ENCODE results near the gene SPATS1.
"Not testable (repeated sequence)": the region's sequence is repeated elsewhere in the genome, so short reads cannot be mapped to it uniquely, and the experiment has no call there.

Gene SPATS1

DNA sequence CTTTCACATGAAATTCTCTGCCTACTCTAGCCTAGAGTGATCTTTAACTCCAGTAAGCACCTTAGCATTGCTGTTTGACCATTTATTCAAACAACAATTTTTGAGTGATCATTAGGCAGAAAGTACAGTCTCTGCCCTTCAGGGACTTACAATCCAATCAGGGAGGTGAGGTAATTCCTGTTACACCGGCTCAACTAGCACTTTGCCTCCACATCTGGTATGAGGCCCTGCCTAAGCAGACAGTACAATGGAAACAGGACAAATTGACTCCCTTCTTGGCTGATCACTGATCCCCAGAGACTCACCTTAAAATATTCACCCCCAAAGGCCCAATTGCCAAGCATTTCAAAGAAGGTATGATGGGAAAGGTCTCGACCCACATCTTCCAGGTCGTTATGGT lies 30.7 kb upstream of the SPATS1 start:
- DNase-seq: no peak

DNA sequence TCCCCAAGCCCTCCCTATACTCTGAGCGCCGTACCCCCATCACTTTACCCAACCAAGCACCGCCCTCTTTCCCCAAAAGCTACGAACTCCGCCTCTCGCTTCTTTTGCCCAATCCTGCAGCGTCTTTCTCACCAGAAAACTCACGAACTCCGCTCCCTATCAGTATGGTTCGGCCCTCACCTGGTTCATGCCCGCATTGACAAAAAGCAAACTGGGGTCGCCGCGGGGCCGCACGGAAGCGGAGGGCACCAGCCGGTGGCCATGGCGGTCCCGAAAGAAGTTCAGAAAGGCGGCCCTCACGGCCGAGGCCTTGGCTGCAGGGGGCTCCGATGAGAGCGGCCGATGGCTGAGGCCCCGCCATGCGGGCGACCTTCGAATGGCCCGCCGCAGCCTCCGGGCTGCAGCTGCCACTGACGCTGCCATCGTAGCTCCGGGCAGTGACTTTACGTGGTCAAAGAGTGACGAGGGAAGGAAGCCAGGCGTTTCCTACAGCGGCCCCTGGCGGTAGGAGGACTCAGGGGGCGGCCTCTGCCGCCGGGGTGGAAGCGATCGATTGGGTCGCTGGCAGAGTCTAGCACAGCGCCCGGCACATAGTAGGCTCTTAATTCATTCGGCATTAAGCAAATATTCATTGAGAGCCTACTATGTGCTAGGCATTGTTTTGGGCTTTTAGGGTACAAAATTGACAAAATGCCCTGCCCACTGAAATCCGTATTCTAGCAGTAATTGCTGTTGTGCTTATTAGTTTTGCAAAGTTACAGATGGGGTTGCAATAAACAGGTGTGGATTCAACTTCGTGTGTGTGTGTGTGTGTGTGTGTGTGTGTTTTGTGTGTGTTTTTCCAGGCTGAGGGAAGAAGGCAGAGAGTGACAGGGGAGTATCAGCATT lies 29.3 kb upstream of the SPATS1 start, which contains the start of gene AARS2:
AARS2 (minus strand) TSS at position 447 of the 888 bp plus-strand sequence; CDS start at position 423, 24 bp downstream.
- peak; percentile 65 to 85 for DNase-seq

DNA sequence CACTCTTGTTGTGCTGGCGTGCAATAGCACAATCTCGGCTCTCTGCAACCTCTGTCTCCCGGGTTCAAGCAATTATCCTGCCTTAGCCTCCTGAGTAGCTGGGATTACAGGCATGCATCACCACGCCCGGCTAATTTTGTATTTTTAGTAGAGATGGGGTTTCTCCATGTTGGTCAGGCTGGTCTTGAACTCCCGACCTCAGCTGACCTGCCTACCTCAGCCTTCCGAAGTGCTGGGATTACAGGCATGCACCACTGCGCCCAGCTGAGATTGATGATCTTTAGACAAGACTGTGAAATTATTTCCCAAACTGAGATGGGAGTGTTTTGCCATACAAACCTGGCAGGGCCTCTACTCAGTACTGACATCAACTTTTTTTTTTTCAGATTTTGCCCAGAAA lies 27.8 kb upstream of the SPATS1 start:
- DNase-seq: not testable (repeated sequence)

DNA sequence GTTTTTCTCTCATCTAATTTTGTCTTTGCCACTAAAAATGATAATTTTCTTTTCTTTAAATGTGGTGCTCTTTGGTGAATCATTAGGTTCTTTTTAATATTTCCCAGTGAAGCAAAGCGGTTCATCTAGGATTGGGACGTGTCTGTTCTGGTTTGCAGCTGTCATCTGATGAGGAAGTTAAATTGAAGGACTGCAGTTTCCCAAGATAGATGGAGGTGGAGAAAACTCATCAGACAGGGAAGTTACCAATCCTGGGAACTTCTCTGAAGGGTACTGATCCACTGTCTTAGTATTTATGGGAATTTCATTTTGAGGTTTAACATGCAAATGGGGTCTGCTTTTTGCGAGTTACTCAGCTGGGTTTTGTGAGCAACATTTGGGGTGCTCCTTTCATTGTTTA lies 26.9 kb upstream of the SPATS1 start:
- DNase-seq: no peak

DNA sequence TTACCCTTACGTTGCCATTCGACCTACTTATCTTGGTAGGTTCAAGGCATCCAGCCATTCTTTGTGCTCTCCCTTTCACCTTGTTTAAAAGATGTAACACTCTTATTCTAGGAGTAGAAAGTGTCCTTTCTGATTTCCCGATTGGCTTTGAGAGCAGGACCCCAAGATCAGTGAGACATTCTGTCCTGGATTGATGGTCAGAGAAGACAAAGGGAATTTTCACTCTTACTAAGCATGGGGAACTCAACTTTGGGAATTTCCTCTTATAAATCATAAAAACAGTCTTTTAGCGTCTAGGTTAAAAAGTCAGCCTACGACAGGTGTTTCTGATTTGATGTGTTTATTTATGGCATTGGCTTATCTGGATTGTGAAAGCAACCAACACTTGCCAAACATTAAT lies 26.5 kb upstream of the SPATS1 start:
- DNase-seq: no peak

DNA sequence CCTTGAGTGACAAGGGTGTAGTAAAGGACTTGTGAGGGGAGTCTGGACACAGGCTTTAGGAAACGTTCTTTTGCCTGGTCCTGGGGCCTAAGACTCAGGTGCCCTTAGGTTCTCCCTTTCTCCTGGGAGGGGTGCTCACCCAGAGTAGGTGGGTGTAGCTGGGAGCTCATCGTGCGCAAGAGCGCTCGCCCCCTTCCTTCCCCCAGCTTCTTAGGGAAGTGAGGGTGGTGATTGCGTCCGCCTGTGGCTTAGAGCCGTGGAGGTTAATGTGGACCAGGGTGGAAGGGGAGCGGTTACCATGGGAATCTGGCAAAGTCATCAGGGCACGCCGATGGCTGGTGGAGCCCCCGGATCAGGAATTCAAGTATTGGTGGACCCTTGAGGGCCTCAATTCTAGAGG lies 26.0 kb upstream of the SPATS1 start:
- no peak for DNase-seq

DNA sequence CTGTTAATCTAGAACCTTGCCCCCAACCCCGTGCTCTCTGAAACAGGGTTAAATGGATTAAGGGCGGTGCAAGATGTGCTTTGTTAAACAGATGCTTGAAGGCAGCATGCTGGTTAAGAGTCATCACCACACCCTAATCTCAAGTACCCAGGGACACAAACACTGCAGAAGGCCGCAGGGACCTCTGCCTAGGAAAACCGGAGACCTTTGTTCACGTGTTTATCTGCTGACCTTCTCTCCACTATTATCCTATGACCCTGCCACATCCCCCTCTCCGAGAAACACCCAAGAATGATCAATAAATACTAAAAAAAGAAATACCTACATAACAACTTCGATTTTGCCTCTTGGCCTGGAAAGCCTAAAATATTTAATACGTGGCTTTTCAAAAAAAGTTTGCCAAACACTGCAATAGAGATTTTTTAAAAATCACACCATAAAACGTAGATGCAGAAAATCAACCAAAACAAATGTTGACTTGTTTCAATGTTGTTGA lies 25.3 kb upstream of the SPATS1 start:
- DNase-seq: not testable (repeated sequence)

DNA sequence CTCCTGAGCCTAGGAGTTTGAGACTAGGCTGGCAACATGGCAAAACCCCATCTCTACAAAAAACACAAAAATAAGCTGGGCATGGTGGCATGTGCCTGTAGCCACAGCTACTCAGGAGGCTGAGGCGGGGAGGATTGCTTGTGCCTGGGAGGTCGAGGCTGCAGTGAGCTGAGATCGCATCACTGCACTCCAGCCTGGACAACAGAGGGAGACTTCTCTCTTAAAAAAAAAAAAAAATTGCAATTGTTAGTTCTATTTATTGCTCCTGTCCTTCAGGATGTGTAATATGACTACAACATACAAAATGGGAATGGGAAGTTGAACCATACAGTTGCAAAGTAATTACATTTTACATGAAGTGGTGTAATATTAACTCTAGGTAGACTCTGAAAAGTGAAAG lies 21.2 kb upstream of the SPATS1 start:
- no peak for DNase-seq

DNA sequence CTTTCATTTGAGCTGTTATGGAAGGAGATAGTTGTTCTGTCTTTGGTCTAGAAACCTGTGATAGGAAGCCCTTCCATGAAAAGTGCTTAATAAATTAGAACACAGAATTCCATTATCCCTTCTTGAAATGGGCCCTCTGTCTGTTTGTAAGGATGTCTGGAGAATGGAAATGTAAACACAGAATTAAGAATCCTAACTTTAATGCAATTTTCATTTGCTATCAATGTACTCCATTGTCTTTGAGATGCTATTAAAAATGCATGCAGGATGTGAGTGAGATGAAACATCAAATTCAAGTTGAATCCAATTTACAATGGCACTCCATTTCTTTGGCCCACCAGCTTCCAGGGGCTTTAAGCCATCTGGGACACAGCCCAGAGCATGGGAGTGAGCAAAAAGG lies 15.4 kb upstream of the SPATS1 start:
- DNase-seq: no peak

DNA sequence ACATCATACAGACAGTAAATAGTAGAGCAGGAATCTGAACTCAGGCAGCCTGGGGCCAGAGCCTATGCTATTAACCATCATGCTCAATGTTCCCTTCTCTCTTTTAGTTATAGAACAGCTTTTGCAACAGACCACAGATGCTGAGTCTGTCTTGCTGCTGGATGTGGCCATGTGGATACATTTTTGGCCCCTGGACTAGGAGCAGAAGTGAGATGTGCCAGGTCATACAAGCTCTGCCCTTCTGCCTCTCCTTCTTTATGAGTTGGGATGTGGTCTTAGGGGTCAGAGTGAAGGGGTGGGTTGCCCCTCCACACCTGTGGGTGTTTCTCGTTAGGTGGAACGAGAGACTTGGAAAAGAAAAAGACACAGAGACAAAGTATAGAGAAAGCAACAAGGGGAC lies 14.7 kb upstream of the SPATS1 start:
- DNase-seq: no peak

DNA sequence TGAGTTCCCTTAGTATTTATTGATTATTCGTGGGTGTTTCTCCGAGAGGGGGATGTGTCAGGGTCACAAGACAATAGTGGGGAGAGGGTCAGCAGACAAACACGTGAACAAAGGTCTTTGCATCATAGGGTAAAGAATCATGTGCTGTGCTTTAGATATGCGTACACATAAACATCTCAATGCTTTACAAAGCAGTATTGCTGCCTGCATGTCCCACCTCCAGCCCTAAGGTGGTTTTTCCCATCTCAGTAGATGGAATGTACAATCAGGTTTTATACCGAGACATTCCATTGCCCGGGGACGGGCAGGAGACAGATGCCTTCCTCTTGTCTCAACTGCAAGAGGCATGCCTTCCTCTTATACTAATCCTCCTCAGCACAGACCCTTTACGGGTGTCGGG lies 14.2 kb upstream of the SPATS1 start:
- DNase-seq: not testable (repeated sequence)

DNA sequence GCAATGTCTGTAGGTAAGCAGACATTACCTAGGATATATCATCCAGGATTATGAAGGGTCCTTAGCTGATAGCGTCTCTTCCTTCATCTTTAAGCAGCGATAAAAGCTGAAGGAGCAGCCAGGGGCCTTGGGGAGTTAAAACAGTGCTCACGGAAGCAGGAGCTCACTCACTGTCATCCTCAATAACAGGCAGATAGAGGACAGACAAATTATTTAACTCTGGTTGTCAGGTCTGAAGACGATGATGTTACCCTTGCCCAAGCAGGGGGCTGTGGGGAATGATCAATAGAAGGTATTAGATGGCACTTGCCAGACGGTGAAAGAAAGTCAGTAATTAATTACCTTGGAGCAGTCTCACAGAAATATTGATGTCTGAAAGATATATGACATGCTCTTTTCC lies 12.6 kb upstream of the SPATS1 start:
- no peak for DNase-seq

DNA sequence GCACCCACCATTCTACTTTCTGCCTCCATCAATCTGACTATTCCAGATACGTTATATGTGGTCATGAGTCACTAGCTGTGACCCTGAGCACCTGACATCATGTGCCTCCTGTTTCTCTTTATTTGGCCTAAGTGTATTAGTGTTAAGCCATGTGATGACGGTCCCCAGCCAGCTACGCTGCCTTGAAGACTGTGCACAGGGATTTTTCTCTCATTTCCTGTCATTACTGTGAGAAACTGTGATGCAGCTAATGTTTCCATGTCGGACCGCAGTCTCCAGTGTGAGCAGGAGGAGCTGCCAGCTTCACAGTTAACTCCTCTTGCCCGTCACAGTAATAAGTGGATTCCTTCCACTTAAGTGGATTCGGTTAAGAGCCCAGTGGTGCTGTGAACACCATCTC lies 9.9 kb upstream of the SPATS1 start:
- DNase-seq: no peak

DNA sequence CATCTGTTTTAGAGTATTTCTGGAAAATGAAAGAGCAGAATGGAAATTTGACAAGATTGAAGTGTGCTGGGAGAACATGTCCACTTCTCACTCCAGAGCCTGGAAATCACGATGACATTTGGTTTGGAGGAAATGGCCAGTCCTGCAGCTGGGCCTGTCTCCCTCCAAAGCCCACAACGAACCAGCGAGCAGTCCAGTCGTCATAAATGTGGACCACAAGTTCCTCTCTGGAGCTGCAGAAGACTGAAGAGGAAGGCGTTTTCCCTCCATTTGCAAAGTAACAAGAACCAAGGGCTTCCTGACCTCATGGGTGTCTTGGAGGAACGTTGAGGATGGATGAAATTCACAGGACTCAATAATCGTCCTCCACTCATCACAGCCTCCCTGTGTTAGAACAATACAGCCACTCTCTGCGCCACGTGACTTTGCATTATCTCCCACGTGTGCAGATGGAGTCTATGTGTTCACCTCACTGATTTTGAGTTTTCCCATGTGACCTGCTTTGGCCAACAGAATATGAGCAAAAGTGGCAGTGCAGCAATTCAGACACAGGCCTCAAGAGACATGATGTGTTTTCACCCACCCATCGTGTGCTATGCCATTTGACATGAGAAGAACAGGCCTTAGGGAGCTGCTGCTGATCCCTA lies 9.1 kb upstream of the SPATS1 start:
- DNase-seq: no peak

DNA sequence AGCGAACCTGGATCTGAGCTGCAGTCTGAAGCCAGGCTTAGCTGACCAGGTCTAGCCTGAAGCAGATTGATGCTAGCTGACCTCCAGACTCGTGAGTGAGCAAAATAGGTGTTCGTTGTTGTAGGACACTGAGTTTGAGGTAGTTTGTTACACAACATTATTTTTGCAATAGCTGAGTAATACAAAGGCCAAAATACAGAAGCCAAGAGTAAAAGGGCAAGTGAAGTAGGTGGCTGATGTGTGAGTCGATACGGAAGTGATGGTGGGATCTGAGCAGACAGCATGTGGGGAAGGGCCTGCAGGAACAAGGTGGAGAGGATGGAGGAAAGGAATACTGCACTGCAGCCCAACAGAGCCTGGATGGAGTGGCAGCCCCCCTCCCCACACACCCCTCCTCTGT lies 8.5 kb upstream of the SPATS1 start:
- DNase-seq: no peak

DNA sequence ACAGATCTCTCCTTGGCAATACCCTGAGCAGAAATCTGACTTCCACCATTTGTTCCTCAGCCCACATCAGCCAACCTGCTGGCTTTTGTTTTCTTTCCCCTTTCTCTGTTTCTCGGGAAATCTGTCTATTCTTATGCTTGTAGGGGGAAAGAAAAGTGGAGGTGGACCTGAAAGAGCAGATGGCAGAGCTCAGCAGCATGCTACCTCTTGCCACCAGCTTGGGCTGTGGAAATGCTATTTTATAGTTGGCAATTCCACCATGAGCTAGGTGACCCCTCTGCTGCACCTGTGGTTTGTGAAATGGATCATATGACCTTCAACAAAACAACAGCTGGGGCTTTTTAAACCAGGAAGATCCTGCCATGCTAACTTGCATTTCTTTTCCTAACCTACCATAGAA lies 6.8 kb upstream of the SPATS1 start:
- no peak for DNase-seq

DNA sequence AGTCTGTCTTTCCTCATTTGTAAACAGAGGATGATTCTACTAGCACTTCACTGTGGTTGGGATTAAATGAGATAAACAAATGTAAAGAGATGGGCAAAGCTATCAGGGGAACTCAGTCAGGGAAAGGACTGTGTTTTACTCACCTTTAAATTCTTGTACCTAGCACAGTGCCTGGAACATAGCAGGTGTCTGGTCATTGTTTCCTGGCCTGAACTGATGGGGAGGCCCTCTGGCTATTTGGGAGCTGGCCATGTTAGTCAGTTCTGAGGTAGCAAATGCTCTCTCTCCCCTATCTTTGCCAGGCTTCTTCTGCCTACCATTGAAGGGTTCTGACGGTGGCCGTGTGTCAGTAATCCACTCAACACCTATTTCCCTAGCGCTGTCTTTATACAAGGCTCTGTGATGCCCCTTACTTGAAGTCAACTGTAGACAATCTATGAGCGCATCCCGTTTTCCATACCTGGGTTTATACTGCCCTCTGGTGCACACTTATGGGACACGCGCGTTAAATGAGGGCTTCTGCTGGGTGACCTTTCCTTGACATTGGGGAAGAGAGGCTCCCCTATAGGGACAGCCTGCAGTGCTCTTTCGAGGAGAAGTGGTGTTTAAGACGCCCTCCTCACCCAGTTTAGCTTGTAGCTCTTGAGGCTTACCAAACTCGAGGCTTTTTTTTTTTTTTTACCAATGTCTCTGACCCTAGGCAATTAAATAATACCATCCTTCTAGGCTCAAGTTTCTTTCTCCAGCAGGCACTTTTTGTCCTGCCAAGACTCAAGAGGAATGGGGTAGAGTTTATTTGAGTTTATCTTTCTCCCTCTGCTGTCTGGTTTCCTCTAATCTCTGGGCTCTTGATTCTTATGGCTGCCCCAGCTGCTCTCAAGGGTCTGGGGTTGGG lies 4.0 kb upstream of the SPATS1 start:
- DNase-seq: peak in 1 of 2 experiments; percentile 58

DNA sequence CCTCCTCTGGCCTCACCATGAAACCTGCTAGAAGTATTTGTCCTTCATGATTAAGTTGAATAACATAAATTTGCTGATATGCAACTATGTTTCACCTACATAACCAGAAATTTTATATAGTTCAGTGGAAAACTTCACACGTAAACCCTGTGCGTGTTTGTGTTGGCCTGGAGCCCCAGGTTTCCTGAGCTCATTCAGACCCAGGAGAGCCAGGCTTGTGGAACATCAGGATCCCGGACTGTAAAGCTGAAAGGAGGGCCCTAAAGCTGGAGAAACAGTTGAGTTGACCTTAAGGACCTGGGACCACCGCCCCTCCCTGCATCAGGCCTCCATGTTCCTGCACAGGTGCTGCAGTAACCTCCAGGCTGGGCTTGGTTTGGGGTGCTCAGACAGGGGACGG lies 3.1 kb upstream of the SPATS1 start:
- DNase-seq: no peak

DNA sequence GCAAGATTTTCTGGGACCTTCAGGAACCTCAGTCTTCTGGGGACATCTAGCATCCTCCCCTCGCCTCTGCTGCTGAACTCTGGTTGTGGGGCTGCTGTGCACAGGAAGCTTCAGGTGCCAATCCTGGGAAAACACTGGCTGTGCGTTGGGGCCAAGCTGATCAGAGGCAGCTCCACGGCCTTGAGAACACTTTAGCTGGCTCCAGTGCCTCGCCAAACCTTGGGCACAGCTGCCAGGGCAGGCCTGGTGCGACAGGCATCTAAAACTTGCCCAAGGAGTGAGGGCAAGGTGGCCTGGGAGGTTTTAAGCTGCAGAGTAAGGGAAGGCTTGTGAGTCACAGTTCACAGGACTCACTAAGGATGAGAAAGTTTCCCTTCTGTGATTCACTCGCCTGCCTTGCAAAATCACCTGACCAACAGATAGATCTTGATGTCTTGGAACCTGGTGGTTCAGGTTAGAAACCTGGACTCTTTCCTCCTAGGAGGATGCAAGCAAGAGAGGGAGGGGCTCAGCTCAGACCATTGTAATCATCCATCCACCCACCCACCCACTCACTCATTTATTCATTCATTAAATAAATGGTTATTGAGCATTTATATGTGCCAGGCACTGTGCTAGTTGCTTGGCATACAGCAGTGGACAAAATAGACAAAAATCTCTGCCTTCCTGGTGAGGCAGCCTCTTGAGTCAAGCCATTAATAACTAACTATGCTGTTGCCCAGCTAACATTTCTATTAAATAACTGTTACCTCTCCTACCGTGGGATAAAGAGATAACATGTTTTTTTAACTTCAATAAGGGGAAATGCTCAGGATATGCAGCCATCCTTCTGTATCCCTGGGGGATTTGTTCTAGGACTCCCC lies 2.5 kb upstream of the SPATS1 start:
- no peak for DNase-seq

DNA sequence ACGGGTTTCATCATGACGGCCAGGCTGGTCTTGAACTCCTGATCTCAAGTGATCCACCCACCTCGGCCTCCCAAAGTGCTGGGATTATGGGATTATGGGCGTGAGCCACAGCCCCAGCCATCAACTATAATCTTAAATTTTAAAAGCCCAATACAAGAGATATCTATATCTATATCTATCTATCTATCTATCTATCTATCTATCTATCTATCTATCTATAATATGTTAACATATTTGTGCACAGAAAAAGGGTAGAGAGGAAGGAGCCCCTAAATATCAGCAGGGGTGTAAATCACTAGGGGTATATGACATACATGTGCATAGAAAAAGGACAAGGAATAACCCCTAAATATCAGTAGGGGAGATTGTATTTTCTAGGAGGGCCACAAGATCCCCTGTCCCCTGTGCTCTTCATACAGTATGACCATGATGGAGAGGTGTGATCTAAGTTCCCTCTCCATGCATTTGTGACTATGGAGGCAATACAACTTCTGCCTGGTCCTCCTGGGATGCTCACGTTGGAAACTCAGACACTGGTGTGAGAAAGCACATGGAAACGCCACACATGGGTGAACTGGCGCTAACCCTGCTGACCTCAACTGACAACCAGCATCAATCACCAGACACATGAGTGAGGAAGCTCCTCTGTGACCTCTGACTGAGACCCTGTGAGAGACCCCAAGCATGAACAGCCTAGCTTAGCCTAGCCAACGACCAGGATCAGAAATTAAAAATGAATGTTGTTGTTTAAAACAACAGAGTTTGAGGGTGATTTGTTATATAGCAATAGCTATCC lies 1.2 kb upstream of the SPATS1 start:
- no peak for DNase-seq

DNA sequence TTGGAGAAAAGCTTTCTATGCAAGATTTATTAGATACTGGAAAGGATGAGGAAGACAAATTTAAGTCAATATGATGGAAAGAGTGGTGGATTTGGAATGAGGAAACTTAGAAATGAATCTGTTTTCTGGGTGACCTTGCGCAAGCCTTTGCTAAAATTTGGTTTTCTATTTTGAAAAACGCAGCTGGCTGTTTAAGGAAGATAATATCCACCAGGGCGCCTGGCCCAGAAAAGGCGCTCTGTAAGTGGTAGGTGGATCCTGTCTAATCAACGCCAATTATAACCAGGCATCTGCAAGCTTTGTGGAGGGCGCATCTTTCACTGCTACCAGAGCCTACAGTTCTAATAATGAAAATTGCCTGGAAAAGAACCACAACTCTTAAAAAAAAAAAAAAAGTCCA lies 398 bp upstream of the SPATS1 start:
- DNase-seq: no peak
